GM19238 (cell line): Measurements from ENCODE around the gene KCNIP4.

Experiments used
- DNase-seq: peaks from one replicate; pipeline ENCODE4 v3.0.0; 2011; ENCODE audit warnings: low spot score; ENCODE audit not compliant: insufficient read length

KCNIP4 gene

GRCh38 chr4:21097865-21098264 lies 850.7 kb downstream of the KCNIP4 start:
- no peak for DNase-seq

DNA sequence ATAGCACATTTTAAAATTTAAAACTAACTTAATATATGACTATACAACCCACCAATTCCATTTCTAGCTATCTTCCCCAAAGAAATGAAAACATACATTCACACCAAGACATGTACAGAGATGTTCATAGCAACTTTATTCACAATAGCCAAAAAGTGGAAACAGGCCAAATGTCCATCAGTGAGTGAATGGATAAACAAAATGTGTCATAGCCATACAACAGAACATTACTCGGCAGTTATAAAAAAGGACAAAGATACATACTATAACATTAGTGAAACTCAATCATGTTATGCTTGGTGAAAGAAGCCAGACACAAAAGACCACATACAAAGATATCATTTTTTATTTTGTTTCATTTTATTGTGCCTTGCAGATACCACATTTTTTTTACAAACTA lies 851.5 kb downstream of the KCNIP4 start:
- no peak for DNase-seq

GRCh38 chr4:21092531-21092930 lies 856.0 kb downstream of the KCNIP4 start:
- DNase-seq = no peak

GRCh38 chr4:21090094-21090666 lies 858.4 kb downstream of the KCNIP4 start:
- DNase-seq = no peak

DNA sequence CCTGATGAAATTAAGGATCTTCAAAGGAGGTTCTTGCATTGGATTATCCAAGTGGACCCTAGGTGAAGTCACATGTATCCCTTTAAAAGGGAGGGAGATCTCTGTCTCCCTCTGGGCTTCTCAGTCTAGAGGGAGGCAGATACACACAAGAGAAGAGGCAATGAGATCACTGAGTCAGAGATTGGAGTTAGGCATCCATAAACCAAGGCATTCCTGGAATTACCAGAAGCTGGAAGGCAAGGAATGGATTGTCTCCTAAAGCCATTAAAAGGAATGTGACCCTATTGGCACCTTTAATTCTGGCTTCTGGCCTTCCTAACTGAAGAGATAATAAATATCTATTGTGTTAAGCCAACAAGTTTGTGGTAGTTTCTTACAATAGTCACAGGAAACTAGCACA lies 865.2 kb downstream of the KCNIP4 start:
- DNase-seq = no peak

DNA sequence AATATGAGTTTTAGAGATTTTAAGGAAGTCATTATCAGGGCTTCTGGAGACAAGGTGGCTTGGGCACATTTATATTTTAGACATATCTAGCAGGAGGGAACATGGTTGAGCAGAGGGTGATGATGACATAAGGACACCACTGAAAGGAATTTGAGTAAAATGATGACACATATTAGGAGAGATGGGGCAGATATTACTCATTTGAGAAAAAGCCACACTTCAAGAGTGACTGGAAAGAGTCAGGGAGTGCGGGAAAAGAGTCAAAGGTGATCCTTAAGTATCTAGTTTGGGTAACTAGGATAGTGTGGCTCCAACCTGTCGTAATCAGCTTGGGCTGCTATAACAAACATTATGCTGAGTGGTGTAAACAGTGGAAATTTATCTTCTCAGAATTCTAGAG lies 870.6 kb downstream of the KCNIP4 start:
- no peak for DNase-seq

GRCh38 chr4:21067351-21067750 lies 881.2 kb downstream of the KCNIP4 start:
- DNase-seq = no peak

DNA sequence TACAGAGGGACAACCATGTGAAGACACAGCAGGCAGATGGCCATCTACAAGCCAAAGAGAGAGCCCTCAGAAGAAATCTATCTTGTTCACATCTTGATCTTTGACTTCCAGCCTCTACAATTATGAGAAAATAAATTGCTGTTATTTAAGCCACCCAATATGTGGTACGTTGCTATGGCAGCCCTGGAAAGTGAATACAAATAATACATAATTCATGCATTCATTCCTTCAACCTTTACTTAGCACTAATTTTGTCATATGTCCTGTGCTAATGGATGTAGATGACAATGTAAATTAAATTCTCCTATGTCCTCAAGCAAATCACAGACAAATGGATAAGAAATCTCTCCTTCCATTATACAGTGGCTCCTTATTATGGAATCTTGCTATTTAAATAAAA lies 886.7 kb downstream of the KCNIP4 start:
- no peak for DNase-seq

- no peak for DNase-seq
Observed at GRCh38 chr4:21046141-21046540, 902.4 kb downstream of the KCNIP4 start.

- no peak for DNase-seq
Observed at GRCh38 chr4:21045119-21045518, 903.5 kb downstream of the KCNIP4 start.

- no peak for DNase-seq
Observed at GRCh38 chr4:21041708-21042107, 906.9 kb downstream of the KCNIP4 start.

DNA sequence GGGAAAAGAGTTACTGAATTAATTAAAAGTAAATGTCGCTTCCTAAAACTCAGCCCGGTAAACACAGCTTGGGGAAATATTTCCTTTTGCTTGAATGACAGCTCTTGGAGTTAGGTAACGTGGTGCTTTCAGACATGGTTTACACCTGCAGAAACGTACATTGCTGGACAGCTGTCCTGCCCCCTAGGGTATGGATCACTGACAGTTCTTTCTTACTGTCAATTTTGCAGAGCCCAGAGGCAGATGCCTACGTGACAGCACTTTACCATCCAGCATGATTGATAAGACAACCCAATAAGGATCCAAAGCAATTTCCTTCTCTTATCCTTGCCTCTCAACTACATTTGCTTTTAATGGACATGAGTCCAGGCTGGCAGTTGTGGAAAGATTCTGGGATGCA lies 913.8 kb downstream of the KCNIP4 start:
- no peak for DNase-seq

DNA sequence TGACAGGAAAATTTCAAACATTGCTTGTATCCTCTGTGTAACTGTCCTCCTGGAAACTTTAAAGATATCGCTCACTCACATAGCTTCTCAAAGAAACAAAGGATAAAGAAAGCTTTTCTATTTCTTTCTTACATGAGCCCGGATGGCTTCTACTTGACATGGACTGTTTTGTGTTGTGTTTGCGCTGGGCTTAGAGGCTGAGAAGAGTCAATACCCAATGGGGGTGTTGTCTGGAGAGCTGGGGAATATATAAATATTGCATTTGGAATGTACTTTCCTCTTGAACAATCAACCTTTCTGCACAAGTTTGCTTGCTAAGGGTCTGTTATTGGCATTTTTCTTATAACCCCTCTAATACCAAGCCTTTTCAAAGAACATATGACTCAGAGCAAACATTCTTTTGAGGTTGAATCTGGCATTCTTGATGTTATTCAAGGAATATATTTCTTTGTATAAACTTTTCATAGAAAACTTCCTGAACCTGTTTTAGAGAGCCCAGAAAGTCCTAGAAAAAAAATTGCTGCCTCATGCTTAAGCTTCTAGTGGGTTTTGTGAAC lies 916.4 kb downstream of the KCNIP4 start:
- no peak for DNase-seq

DNA sequence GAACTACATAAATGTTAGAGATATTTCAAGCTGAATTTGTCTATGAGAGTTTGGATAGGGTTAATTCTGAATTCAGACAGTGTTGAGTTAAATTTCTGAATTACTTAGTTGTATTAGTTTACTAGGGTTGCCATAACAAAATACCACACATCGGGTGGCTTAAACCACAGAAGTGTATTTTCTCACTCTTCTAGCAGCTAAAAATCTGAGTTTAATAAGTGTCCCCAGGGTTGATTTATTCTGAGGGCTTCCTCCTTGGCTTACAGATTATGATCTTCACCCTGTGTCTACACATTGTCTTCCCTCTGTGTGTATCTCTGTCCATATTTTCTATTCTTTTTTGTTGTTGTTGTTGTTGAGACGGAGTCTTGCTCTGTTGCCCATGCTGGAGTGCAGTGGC lies 929.8 kb downstream of the KCNIP4 start:
- DNase-seq = no peak

GRCh38 chr4:21013501-21013900 lies 935.1 kb downstream of the KCNIP4 start:
- no peak for DNase-seq

DNA sequence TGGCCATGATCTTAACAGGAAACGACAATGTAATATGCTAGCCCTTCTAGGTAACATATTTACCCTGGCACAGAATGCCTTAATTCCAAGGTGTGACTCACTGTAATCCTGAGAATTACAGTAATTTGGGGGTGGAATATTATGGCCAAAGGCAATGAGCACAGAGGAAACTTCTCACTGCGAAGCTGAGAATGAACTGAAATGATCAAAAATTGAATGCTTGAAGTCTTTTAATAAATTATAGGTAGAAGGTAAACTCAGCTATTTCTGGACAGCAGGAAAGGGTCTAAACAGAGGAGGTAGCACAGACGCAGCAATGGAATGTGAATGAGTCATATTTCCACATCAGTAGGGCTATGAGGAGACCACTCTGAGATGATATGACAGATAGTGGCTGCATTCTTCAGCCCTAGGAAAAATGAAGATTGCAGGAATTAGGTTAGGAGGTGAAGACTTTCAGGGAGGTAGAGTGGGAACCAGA lies 935.7 kb downstream of the KCNIP4 start:
- DNase-seq = no peak

DNA sequence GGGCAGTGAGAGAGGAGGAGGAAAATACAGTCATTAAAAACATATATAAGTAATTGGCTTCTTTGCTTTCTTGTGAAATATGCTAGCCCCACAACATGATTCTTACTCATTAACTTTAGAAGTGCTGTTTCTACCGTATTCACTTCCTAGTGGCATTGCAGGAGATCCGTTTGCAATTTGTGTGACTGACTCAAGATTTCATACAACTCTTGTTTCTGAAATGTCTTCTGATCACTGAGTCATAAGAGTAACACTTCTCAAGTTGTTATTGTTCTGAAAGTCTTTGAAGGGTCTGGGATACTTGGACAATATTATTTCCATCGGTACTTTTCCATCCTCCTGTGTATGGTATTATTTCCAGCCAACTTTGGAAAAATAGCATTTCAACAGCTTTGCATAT lies 937.5 kb downstream of the KCNIP4 start:
- no peak for DNase-seq

DNA sequence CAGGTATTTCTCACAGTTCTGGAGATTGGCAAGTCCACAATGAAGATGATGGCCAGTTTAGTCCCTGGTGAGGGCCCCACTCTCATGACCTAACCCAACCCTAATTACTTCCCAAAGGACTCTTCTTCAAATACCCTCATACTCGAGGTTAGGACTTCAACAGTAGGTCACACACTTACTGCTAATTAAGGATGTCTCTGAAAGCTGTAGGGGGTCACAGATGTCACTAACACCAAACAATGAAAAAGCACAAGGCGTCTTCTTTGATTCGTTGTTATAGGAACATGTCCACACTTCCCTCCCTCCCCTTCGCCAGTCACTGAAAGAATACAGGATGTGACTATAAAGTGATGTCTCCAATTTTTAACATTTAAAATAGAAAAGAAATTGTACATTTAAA lies 938.6 kb downstream of the KCNIP4 start:
- DNase-seq = no peak

DNA sequence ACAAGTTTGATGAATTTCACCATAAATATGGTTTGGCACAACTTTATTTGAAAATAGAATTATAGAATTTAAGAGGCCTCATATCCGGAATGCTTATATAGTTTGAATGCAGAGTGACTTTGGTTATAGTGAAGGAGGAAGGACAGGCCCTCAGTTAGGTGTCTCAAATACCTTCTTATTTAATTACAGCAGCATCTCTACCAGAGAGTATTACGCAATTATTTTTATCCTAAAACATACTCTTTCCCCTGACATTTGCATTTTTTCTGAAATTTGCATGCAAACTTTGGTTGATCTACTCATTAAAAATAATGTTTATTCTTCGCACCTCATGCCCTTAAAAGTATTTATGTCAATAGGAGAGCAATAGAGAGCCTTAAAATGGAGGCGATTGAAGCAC lies 942.9 kb downstream of the KCNIP4 start:
- DNase-seq = no peak

DNA sequence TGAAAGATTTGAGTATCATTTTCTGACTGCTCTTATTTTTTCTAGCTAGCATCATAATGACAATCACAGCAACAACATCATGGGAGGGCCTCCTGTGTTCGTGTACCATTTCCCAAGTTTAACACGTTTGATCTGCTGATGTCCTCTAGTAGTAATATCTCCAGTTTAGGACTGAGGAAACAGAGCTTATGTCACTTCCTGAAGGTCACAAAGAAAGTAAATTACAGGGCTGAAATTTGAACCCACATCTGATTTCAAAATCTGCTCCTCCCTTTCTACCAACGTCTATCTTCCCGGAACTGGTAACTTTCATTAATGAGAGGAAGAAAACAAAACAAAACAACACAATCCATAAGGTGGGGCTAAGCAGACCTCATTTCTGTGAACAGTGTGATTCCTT lies 945.6 kb downstream of the KCNIP4 start:
- no peak for DNase-seq

- DNase-seq = no peak
Observed at GRCh38 chr4:21002286-21002685, 946.3 kb downstream of the KCNIP4 start.

GRCh38 chr4:21001490-21001889 lies 947.1 kb downstream of the KCNIP4 start:
- DNase-seq = no peak

DNA sequence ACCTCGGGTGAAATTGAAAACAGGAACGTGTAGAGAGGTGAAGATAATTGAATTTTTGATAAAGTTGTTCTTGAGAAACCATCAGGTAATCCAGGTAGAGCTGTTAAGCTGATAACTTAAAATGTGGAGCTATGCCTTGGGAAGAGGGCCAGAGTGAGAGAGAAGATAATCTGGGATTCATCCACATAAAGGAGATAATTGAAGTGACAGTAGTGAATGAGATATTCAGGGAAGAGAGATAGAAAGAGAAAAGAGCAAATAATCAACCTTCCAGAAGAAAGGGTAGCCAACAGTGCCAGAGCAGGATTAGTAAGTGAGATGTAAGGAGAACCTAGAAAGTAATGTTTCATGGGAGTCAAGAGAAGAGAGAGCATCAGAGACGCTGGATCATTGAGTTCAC lies 950.7 kb downstream of the KCNIP4 start:
- DNase-seq = no peak

GRCh38 chr4:20995610-20996009 lies 953.0 kb downstream of the KCNIP4 start:
- no peak for DNase-seq
